ENCODE measurements around the gene OST4.

GRCh38 chr2:27072920-27073319, 1.5 kb upstream of the OST4 start:
- TF ChIP-seq CTCF (IDR thresholded peaks at IDR 0.05) (no peak), EZH2 (IDR thresholded peaks at IDR 0.05) (no peak), EZH2phosphoT487 (IDR thresholded peaks at IDR 0.05) (no peak)
